ENCODE measurements around the gene NEK6. TPM values are rescaled to one million over a fixed set of nuclear protein-coding genes. Genes with fewer than 3 reads are reported as not detected.

Gene NEK6
- total RNA-seq, 1 donor from 2014 or later = 125 TPM

GRCh38 chr9:124372038-124372437 is 114.3 kb downstream of the NEK6 start:
- no peak overlapping the region for H3K27ac ChIP-seq
- H3K4me3 ChIP-seq = no peak overlapping the region
- H3K36me3 ChIP-seq = peaks cover 5% of the 10 kb centered on the region
- no peak for DNase-seq
- H3K4me1 ChIP-seq = peaks cover 19% of the 10 kb centered on the region
- H3K9me3 ChIP-seq = no peaks in the 10 kb centered on the region
- intact Hi-C loops (cut with DNase I) = no loop called here
- TF ChIP-seq CTCF (IDR thresholded peaks at IDR 0.05) = no peak
- no peaks in the 10 kb centered on the region for H3K27me3 ChIP-seq (ENCODE audit: low read depth)
- ATAC-seq = no peak

GRCh38 chr9:124373386-124373785 is 115.6 kb downstream of the NEK6 start:
- Histone ChIP-seq H3K4me3 (no peak overlapping the region), H3K36me3 (peaks cover 4% of the 10 kb centered on the region), H3K4me1 (peaks cover 19% of the 10 kb centered on the region), H3K9me3 (no peaks in the 10 kb centered on the region), H3K27ac (no peak overlapping the region), H3K27me3 (ENCODE audit: low read depth) (no peaks in the 10 kb centered on the region)
- TF ChIP-seq CTCF (IDR thresholded peaks at IDR 0.05) = no peak
- intact Hi-C loops (cut with DNase I) = no loop called here
- DNase-seq (no peak), ATAC-seq (no peak)

GRCh38 chr9:124373851-124374250 is 116.1 kb downstream of the NEK6 start:
- ATAC-seq = no peak
- DNase-seq = no peak
- Histone ChIP-seq H3K27me3 (ENCODE audit: low read depth) (no peaks in the 10 kb centered on the region), H3K4me1 (peaks cover 15% of the 10 kb centered on the region), H3K27ac (no peak overlapping the region), H3K4me3 (no peak overlapping the region), H3K9me3 (no peaks in the 10 kb centered on the region), H3K36me3 (peaks cover 4% of the 10 kb centered on the region)
- no peak for TF ChIP-seq CTCF (IDR thresholded peaks at IDR 0.05)
- intact Hi-C loops (cut with DNase I) = no loop called here

GRCh38 chr9:124375726-124376125 is 118.0 kb downstream of the NEK6 start:
- intact Hi-C loops (cut with DNase I) = no loop called here
- no peaks in the 10 kb centered on the region for H3K9me3 ChIP-seq
- no peak overlapping the region for H3K4me3 ChIP-seq
- no peak for TF ChIP-seq CTCF (IDR thresholded peaks at IDR 0.05)
- H3K27ac ChIP-seq = no peak overlapping the region
- H3K36me3 ChIP-seq = peaks cover 16% of the 10 kb centered on the region
- ATAC-seq (no peak), DNase-seq (no peak)
- H3K4me1 ChIP-seq = peaks cover 8% of the 10 kb centered on the region
- H3K27me3 ChIP-seq (ENCODE audit: low read depth) = no peaks in the 10 kb centered on the region

- ATAC-seq = no peak
- no peak overlapping the region for H3K4me3 ChIP-seq
- no peaks in the 10 kb centered on the region for H3K9me3 ChIP-seq
- no peak for TF ChIP-seq CTCF (IDR thresholded peaks at IDR 0.05)
- H3K4me1 ChIP-seq = peaks cover 4% of the 10 kb centered on the region
- intact Hi-C loops (cut with DNase I) = no loop called here
- no peak overlapping the region for H3K27ac ChIP-seq
- DNase-seq = no peak
- no peaks in the 10 kb centered on the region for H3K27me3 ChIP-seq (ENCODE audit: low read depth)
- H3K36me3 ChIP-seq = peaks cover 21% of the 10 kb centered on the region
Observed at GRCh38 chr9:124376329-124376728, 118.6 kb downstream of the NEK6 start.

All from lower lobe of right lung (tissue), 2 donors.